ENCODE results near the gene KCNN3. TPM values are rescaled to one million over a fixed set of nuclear protein-coding genes. Genes with fewer than 3 reads are reported as not detected.
A peak's percentile ranks its signal among the peaks of the same experiment; 100 is the strongest.

KCNN3 gene
- total RNA-seq, 1 experiment from 2014 or later, result 1.3 TPM

DNA sequence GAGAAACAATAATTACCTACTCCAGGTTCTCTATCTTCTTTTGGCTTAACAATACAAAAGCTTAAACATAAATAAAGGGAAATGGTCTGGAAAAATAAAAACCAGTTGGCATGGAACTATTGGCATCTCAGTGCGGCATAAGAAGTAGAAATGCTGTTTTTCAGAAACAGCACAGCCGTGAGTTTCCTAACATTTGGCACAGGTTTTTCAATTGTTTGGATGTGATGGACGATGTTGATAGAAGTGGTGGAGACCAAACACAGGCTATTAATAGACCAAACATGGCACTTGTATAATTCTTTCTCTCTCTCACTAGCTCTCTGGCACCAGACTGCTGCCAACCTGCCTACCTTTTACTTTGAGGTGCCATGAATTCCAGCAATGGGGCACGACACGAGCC is 36.2 kb downstream of the KCNN3 start:
- Mint-ChIP-seq H3K27ac (0 out of 2 replicates have a peak overlapping the region, but pooled peaks have one; percentile 12), H3K4me1 (0 out of 2 replicates have a peak, but pooled peaks cover 3% of the 10 kb centered on the region), H3K27me3 (ENCODE audit: low read depth) (no peaks in the 10 kb centered on the region), H3K36me3 (no peaks in the 10 kb centered on the region), H3K9me3 (no peaks in the 10 kb centered on the region), H3K4me3 (no peak overlapping the region)
- TF ChIP-seq ZNF423 (CRISPR knock-in tag; IDR thresholded peaks at IDR 0.05) (no peak), STAT6 (CRISPR knock-in tag; conservative IDR thresholded peaks at IDR 0.05; ENCODE audit: low read depth) (no peak), PRRX2 (CRISPR knock-in tag; IDR thresholded peaks at IDR 0.05) (no peak), GTF2I (CRISPR knock-in tag; conservative IDR thresholded peaks at IDR 0.05) (no peak), SOX15 (CRISPR knock-in tag; IDR thresholded peaks at IDR 0.05) (no peak), ZNF121 (CRISPR knock-in tag; IDR thresholded peaks at IDR 0.05) (no peak), RELA (CRISPR knock-in tag; IDR thresholded peaks at IDR 0.05; ENCODE audit: borderline replicate concordance) (no peak), MLX (CRISPR knock-in tag; IDR thresholded peaks at IDR 0.05) (no peak), KAT7 (CRISPR knock-in tag; IDR thresholded peaks at IDR 0.05; ENCODE audit: borderline replicate concordance) (no peak), CREM (CRISPR knock-in tag; IDR thresholded peaks at IDR 0.05) (no peak), ZNF671 (CRISPR knock-in tag; IDR thresholded peaks at IDR 0.05) (no peak), ESRRA (CRISPR knock-in tag; IDR thresholded peaks at IDR 0.05; ENCODE audit: borderline replicate concordance) (no peak), CDX4 (CRISPR knock-in tag; IDR thresholded peaks at IDR 0.05; ENCODE audit: borderline replicate concordance) (no peak), ZBTB21 (CRISPR knock-in tag; IDR thresholded peaks at IDR 0.05; ENCODE audit: borderline replicate concordance) (no peak)
- TF ChIP-seq, protein P1, sequence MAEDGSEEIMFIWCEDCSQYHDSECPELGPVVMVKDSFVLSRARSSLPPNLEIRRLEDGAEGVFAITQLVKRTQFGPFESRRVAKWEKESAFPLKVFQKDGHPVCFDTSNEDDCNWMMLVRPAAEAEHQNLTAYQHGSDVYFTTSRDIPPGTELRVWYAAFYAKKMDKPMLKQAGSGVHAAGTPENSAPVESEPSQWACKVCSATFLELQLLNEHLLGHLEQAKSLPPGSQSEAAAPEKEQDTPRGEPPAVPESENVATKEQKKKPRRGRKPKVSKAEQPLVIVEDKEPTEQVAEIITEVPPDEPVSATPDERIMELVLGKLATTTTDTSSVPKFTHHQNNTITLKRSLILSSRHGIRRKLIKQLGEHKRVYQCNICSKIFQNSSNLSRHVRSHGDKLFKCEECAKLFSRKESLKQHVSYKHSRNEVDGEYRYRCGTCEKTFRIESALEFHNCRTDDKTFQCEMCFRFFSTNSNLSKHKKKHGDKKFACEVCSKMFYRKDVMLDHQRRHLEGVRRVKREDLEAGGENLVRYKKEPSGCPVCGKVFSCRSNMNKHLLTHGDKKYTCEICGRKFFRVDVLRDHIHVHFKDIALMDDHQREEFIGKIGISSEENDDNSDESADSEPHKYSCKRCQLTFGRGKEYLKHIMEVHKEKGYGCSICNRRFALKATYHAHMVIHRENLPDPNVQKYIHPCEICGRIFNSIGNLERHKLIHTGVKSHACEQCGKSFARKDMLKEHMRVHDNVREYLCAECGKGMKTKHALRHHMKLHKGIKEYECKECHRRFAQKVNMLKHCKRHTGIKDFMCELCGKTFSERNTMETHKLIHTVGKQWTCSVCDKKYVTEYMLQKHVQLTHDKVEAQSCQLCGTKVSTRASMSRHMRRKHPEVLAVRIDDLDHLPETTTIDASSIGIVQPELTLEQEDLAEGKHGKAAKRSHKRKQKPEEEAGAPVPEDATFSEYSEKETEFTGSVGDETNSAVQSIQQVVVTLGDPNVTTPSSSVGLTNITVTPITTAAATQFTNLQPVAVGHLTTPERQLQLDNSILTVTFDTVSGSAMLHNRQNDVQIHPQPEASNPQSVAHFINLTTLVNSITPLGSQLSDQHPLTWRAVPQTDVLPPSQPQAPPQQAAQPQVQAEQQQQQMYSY (CRISPR knock-in tag; IDR thresholded peaks at IDR 0.05), result no peak
- POLR2A ChIA-PET, result no interaction called here
- ATAC-seq (no peak), DNase-seq (ENCODE audit: low spot score) (no peak)
- CTCF ChIA-PET, result interaction anchor here (2.2 kb wide), 1 partner anchor 14 kb away, joined by 8 read pairs; no protein-coding TSS in a partner anchor

- no peak for ATAC-seq
- CTCF ChIA-PET, result interaction anchor here (1.5 to 2.2 kb wide), 2 partner anchors 11 to 14 kb away, joined by 4 to 8 read pairs; no protein-coding TSS in a partner anchor
- TF ChIP-seq E2F4 (CRISPR knock-in tag; IDR thresholded peaks at IDR 0.05; ENCODE audit: borderline replicate concordance, low read depth), result no peak
- no peak for TF ChIP-seq ELF4 (CRISPR knock-in tag; IDR thresholded peaks at IDR 0.05; ENCODE audit: low read depth)
- TF ChIP-seq GABPB1 (CRISPR knock-in tag; IDR thresholded peaks at IDR 0.05), result no peak
- TF ChIP-seq GRHL2 (CRISPR knock-in tag; IDR thresholded peaks at IDR 0.05; ENCODE audit: insufficient replicate concordance, severe bottlenecking), result no peak
- TF ChIP-seq, protein P2, sequence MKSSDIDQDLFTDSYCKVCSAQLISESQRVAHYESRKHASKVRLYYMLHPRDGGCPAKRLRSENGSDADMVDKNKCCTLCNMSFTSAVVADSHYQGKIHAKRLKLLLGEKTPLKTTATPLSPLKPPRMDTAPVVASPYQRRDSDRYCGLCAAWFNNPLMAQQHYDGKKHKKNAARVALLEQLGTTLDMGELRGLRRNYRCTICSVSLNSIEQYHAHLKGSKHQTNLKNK (CRISPR knock-in tag; IDR thresholded peaks at IDR 0.05), result no peak
- TF ChIP-seq RORB (CRISPR knock-in tag; IDR thresholded peaks at IDR 0.05), result no peak
- TF ChIP-seq FOXJ3 (CRISPR knock-in tag; IDR thresholded peaks at IDR 0.05; ENCODE audit: borderline replicate concordance), result no peak
- no peak for TF ChIP-seq NFATC4 (CRISPR knock-in tag; IDR thresholded peaks at IDR 0.05)
- TF ChIP-seq TEAD4 (CRISPR knock-in tag; IDR thresholded peaks at IDR 0.05), result no peak
- TF ChIP-seq, protein P3, sequence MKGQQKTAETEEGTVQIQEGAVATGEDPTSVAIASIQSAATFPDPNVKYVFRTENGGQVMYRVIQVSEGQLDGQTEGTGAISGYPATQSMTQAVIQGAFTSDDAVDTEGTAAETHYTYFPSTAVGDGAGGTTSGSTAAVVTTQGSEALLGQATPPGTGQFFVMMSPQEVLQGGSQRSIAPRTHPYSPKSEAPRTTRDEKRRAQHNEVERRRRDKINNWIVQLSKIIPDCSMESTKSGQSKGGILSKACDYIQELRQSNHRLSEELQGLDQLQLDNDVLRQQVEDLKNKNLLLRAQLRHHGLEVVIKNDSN (CRISPR knock-in tag; IDR thresholded peaks at IDR 0.05), result no peak
- TF ChIP-seq ZNF232 (CRISPR knock-in tag; IDR thresholded peaks at IDR 0.05), result no peak
- no peak for TF ChIP-seq IRF2 (CRISPR knock-in tag; IDR thresholded peaks at IDR 0.05; ENCODE audit: borderline replicate concordance, low read depth)
These were observed 36.9 kb downstream of the KCNN3 start for GRCh38 chr1:154833209-154833608.

More at GRCh38 chr1:154833209-154833608, 36.9 kb downstream of the KCNN3 start:
- no peaks in the 10 kb centered on the region for H3K36me3 Mint-ChIP-seq
- no peaks in the 10 kb centered on the region for H3K9me3 Mint-ChIP-seq
- H3K27me3 Mint-ChIP-seq (ENCODE audit: low read depth), result no peaks in the 10 kb centered on the region
- no peak for DNase-seq (ENCODE audit: low spot score)
- no peak overlapping the region for H3K4me3 Mint-ChIP-seq
- POLR2A ChIA-PET, result no interaction called here
- H3K4me1 Mint-ChIP-seq, result no peaks in the 10 kb centered on the region
- peak overlapping the region; percentile 12; the same call in 1 of the 2 replicates for H3K27ac Mint-ChIP-seq

Data from WTC11 (cell line).